GM18909 (cell line): ENCODE measurements around the gene SLC1A4.
"Not testable (repeated sequence)": the region's sequence is repeated elsewhere in the genome, so short reads cannot be mapped to it uniquely, and the experiment has no call there.

Source experiments
- ATAC-seq: cut with Tn5 transposase; IDR thresholded peaks from one replicate; pipeline ENCODE4 v1.9.1; 2021; ENCODE audit warnings: mild to moderate bottlenecking; ENCODE audit not compliant: unreplicated experiment, poor library complexity

Gene SLC1A4

DNA sequence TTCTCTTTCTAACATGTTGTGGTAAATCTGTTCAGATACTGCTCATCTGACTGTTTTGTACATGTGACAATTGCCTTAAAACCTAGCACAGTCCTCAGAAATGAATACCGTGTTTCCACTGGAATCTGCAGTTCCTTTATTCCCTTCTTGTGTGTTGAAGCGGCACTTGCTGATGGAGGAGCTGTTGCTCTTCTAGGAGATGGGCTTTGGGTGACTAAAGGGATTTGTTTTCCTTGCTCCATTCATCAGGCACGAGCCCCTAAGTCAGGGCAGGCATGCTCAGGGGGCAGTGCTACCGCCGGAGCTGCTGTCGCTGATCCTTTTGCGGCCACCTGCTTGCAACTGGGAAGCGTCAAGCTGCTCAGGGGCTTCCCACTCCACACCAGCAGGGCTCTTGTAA, 34.5 kb downstream of the SLC1A4 start:
- no peak for ATAC-seq

DNA sequence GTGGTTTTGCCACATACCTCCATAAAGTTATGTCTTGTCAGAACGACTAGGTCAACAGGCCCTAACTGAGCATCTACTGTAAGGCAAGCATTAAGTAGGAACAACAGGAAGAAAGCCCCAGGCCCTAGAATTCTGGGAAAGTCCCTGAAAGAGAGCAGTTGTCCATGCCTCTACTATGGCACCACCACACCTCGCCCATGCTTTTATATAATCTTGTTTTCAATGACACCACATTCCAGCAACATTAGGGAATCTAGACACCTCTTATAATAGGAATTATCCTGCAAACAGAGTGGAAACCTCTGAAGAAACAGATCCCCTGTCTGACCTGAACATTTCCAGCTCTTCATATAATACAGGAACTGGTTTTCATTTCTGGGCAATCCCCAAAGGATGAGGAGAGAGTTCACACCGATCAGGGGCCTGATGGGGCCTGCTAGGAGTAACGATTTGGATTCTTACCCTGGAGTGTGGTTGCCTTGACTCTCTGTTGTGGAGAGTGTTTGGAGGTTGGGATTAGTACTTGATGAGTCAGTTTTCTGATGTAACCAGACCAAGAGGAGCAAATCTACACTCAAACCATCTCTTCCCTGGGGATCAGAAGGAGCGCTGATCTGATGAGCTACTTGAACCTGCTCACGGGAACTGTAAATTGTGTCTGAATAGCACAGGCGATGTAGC, 35.1 kb downstream of the SLC1A4 start:
- no peak for ATAC-seq

DNA sequence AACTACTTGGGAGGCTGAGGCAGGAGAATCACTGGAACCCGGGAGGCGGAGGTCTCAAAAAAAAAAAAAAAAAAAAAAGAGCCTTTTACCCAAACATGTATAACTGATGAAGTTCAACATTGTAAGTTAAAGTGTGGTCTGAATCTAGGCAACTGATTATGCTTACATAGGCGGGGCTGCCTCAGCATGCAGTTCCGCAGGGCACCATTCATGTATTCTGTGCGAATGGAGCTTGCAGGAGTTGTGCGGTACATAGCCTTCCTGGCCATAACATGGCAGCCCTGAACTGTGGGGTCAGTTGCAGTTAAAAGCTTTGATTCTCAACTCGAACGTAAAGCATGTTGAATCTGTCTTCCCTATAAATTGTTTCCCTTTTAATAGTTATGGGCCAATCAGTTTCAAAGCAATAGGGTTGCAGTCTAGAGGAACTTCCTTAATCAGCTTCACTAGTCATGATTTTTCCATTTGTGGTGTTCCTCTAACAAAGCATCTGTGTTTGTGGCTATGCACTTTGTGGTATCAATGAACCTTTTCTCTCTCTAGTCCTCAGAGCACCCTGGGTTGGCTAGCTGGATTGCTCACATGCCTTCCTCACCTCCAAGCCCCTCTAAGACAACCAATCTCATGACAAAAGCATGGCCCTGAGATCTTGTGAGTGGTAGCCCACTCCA, 36.4 kb downstream of the SLC1A4 start:
- ATAC-seq = no peak

DNA sequence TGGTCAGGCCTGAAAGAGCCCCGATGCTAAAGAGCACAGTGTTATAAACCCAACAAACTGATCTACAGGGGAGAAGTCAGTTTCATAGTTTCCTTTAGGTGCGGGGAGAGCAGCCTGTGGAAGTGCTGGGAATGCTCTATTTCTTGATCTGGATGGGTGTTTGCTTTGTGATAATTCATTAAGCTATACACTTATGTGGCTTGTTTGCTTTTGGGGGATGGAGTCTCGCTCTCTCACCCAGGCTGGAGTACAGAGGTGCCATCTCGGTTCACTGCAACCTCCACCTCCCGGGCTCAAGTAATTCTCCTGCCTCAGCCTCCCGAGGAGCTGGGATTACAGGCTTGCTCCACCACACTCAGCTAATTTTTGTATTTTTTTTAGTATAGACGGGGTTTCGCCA, 37.0 kb downstream of the SLC1A4 start:
- no peak for ATAC-seq

DNA sequence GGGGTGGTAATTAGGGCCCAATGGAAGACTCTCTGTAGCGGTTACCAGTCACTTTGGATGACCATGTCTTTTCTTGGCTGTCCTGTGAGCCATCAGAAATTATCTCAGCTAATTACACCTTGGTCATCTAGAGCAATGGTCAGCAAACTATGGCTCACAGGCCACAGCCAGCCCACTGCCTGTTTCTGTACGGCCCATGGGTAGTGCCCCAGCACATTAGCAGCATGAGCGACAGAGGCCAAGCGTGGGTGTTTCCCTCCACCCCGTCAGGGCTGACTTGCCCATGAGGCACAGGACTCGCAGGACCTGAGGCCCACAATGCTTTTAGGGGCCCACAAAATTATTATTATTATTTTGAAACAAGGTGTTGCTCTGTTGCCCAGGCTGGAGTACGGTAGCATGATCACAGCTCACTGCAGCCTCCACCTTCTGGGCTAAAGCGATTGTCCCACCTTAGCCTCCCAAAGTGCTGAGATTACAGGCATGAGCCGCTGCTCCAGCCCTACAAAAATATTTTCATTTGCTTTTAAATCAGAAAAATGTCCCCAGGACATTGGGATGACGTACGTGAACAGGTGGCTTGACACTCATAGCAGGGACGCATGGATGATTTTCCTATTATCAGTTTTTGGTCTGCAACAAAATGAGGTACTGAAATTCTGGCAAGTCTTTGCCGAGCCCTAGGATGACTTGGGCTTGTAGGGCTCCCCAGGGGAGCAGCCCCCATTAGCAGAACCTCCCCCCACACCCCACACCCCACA, 37.7 kb downstream of the SLC1A4 start:
- ATAC-seq = no peak

DNA sequence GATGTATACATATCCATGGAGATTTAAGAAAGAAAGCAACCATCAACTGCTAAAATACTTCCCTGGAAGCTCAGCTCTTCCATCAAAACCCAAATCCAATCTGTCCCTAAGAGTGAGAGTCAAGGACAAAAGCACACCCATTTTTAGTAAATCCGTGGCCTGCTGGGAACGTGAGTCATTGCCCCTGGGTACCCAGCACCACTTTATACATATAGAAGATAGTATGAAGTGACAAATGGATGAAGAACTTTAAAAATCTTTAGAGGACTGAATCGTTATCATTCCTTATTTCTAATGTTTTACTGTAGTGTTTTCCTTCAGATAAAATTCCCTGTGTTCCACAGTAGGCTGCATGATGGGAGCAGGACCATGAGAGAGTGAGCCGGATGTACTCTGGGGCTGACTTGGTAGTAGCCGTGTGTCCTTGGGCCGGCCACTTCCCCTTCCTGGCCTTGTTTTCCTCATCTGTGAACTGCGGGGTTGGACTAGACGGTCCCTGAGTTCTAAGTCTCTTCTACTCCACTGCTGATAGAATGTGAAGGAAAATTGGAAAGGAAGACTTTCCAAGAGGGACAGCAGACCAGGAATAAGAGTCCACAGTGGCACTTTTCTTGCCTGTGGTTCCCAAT, 38.5 kb downstream of the SLC1A4 start:
- ATAC-seq = no peak

DNA sequence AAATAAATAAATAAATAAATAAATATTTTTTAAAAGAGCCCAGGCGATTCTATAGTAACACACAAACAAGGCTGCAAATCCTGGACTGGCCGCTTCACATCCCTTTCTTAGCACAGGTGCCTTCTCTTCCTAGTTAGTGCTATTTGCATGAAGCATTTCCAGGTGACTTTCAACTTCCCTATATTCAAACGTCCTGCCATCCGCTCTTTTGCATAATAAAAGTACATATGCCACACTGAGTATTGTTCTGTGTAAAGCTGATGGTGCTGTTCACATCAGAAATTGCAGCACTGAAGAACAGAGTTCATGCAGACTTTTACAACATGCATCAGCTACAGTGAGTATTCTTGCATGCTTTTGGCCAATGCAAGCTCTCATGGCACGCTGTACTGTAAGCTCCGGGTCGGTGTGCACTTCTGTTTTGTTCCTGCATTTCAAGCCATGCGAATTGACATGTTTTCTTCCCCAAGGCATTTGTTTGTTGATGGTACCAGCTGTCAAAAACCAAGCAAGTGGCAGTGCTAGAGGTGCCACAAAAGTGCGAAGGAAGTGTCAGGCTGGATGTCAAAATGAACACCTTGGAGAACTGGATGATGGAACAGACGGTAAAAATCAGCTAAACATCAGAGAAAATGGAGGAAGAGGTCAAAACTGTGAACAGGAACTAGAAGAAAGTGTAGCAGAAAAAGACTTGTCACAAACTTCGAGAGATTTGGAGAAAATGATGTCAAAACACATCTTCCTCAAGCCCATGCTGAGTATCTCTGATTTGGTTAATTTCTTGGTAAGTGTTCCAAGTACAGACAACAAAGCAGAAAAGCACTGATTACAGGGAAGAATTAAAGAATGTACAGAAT, 41.5 kb downstream of the SLC1A4 start:
- peak; percentile 2 for ATAC-seq

DNA sequence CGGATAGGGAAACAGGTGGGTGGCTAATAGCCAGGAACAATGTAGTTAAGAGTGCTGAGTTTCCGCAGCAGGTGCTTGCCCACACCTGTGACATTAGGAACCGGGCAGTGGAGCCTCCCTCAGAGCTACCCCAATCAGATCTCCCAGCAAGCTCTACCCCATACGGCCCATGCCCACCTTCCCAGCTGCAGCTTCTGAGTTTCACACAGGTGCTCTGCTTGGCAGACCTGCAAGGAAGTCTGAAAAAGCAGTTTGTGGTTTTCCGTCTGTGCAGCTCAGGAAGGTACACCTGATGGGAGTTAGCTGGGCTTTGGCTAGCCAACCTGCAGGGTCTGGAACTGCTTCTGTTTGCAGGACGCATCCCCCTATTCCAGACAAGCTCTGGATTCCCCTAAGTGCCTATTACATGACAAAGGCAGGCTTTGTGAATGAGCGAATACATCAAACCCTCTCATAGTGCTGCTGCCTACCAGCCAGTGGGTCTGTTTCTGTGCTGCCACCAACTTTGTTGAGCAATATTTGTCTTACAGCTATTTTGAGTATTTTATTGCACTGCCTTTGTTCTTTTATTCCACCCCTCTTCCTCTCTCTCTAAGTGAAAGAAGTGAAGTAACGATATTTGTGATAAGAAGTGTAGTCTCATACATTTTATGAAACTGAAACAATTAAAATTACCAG, 42.3 kb downstream of the SLC1A4 start:
- ATAC-seq = peak; percentile 41

DNA sequence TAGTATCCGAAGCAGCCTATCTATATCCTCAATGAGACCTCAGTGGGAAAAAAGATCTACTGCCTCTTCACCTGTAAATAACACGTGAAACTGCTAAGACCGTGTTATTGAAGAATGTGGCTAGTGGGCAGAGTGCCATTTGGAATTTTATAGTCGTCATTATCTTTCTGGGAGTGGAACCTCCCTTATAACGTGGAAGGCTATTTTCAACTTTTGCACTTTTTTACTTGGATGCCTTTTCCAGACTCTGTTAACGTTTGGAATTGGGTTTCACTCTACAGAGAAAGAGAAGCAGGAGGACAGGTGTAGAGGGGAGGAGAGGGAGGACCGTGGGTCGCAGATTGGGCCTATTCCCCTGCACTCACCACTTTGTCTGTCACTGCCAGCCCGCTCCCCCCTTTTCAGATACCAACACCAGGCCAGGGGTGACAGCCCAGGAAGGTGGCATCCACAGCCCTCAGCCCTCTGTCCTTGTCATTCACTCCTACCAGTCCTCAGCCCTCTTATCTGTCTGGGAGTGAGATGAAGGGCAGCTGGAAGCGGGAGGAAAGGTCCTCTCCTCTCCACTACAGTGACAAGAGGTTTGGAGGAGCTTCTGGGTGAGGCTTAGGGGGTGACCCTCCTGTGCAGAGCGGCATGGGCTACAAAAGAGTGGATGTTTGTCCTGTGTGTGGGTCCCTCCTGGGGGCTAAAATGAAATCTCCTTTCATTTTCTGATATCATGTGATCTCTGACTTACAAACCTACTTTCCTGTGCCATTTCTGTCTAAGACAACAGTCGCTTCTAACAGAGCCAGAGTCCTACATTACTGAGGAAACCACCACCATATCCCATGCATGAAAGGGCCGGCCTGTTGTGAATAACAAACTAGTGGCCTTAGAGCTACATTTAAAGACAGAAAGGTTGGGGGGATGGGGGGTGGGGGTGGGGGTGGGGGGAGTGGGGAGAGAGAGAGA, 43.1 kb downstream of the SLC1A4 start:
- peak; percentile 35 for ATAC-seq

DNA sequence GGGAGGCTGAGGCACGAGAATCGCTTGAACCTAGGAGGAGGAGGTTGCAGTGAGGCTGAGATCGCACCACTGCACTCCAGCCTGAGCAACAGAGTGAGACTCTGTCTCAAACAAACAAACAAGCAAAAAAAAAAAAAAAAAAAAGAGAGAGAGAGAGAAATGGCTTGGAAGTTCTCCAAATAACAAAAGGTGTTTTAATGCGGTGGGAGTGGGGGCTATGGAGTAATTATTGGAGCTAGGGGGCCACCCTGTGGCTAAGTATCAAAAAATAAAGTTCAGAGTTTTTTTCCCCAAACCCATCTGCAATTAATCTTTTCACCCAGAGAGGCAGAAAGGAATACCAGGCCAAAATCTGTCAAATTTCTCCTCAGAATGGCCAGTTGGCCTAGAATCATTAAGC, 44.0 kb downstream of the SLC1A4 start:
- no peak for ATAC-seq

DNA sequence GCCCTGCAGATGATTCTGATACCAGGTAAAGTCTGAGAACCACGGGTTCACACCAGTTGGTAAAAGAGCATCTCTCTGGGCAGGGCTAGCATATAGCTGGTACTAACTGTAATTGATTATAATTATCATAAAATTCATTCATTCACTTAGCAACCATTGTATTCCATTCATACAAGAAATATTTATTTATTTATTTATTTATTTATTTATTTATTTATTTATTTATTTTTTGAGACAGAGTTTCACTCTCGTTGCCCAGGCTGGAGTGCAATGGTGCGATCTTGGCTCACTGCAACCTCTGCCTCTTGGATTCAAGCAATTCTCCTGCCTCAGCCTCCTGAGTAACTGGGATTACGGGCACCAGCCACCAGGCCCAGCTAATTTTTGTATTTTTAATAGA, 44.5 kb downstream of the SLC1A4 start:
- not testable (repeated sequence) for ATAC-seq

DNA sequence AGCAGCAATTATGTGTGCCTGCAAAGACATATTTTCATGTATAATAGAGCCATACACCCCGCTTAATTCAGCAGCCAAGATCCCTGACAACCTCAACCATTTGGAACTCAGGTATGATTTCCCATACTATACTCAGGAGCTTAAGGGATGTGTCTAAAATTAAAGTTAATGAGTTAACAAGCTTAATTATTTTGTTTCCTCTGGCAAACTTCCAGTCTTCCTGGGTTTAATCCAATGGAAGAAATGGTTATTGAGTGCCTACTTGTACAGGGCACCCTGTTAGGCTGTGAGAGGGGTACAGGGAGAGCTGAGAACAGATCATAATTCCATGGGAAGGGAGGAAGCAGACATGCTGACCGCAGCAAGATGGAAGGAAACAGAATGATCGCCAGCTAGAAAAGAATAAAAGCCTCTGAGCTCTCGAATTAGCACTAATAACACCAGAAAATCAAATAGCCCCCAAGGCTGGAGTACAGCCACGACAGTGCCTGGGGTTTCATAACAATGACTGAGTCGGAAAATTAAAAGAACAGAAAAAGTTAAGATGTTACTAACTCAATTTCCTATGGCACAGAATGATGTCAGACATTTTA, 46.2 kb downstream of the SLC1A4 start:
- ATAC-seq = no peak

DNA sequence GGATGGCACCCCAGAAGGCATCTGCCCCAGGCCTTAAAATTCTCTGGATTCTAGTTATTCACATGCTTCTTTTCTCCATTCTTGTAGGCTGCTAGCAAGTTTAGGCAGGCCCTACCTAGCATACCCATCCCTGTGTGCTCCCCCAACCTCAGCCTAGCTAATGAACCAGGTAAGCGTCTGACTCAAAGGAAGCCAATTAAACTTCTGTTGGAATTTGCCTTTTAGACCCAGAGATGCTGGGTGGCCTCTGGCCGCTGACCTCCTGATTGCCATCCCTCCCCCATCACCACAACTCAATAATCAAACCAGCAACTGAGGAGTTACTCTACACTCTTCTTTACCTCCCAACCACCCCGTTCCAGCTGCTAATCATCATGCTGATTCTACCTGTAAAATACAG, 48.0 kb downstream of the SLC1A4 start:
- ATAC-seq = no peak

DNA sequence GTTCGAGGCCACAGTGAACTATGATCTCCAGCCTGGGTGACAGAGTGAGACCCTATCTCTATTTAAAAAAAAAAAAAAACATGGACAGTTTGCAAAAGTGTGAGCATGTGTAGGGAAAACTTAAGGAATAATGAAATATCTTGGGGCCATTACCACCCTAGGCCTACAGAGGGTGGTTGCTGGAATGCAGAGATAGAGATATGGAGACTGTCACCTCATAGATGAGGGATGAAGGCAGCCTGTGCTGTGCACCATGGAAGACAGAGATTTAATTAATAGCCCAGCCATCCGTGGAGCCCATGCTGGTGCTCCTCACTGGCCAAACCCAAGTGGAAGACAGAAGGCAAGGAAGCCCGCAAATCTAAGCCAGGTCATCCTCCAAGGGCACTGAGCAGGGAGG, 50.4 kb downstream of the SLC1A4 start:
- ATAC-seq = no peak

DNA sequence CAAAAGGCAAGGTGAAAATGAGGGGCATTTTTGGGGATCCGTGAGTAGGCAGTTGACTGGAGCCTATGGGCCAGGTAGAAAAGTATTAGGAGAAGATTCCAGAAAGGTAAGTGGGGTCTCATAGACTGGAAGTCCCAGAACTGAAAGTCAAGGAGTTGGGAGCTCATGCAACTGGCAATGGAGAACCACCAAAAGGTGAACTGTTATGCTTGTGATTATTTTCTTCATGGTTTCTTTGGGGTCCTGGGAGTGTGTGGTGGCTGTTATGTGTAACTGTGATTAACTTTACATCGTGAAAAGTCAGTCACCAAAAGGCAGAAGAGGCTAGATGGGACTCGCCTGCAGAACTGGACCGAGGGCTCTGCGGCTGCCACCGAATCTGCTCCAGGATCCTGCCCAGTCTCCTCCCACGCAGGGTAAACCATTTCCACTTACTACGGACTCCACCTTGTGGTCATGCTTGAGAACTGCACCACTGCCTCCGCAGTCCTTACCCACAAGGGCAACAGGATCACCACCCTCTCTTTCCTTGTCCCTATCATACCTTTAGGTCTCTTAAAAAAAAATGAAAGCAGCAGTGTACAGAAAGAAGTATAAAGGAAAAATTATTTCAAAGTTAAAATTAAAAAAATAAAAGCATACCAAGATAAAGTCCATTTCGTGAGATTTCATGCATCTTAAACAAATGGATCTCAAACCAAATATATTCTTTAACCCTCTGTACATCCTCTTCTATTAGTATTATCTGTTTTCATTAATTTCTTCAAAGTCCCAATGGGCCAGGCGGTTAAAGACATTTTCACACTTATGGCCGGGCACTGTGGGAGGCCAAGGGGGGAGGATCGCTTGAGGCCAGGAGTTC, 51.4 kb downstream of the SLC1A4 start:
- ATAC-seq = peak; percentile 79

DNA sequence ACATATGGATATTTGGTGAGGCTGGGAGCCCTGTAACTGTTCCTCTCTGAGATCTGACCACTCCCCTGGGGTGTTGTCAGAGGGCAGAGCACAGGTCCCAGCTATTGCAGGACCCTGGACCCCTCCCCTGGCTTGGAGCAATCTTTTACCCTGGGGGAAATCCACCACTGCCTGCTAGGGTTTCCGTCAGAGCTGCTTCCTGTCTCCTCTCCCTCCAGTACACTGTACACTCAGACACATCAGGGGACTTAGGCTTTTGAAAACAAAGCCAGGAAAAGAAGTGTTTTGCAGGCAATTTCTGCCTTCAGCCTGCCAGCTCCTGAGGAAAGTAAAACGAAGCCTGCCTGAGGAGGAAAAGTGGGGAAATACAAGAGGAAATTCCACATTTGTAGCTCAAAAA, 53.8 kb downstream of the SLC1A4 start:
- ATAC-seq = no peak

DNA sequence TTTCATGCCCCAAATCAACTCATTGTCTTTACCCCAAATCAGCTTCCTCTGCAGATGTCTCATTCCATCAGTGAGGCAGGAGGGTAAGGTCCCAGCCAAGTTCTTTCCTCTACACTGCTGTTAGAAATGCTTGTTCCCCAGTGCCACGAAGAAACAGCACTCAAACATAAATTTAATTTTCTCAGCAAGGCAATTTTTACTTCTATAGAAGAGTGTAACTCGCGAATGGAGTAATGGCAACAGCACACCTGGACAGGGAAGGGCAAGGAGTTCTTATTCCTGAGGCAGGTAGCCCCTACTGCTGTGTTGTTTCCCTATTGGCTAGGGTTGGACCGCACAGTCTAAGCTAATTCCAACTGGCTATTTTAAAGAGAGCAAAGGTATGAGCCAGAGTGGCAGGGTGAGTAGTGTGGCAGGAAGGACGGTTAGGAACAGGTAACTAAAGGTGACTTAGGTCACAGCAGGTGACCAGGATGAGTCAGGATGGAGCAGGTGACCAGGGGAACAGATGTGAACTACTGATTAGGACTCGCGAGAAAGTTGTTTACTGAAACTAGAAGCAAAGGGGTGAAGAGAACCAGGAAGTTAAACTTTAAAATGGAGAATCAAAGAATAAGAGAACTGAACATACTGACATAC, 55.0 kb downstream of the SLC1A4 start:
- no peak for ATAC-seq
